GM21526 (cell line): ENCODE data around the gene HOXA3.

Source experiments
- ATAC-seq: cut with Tn5 transposase; IDR thresholded peaks from one replicate; pipeline ENCODE4 v1.9.1; 2021; ENCODE audit warnings: moderate library complexity; ENCODE audit not compliant: unreplicated experiment, low FRiP score

HOXA3 gene

GRCh38 chr7:27145914-27146412 is 6.4 kb downstream of the HOXA3 start:
- no peak for ATAC-seq

- no peak for ATAC-seq
These were observed 7.0 kb downstream of the HOXA3 start for GRCh38 chr7:27145165-27145913.

GRCh38 chr7:27144781-27145164 is 7.6 kb downstream of the HOXA3 start:
- no peak for ATAC-seq

- no peak for ATAC-seq
These were observed 8.2 kb downstream of the HOXA3 start for GRCh38 chr7:27143950-27144780.

GRCh38 chr7:27143023-27143949 is 9.1 kb downstream of the HOXA3 start, which contains the start of gene HOXA5:
HOXA5 (minus strand) TSS chr7:27143681; CDS start chr7:27143607, 74 bp downstream.
- ATAC-seq: no peak

- no peak for ATAC-seq
These were observed 9.8 kb downstream of the HOXA3 start for GRCh38 chr7:27142580-27143022.

GRCh38 chr7:27141923-27142579 is 10.3 kb downstream of the HOXA3 start:
- ATAC-seq: no peak

- no peak for ATAC-seq
These were observed 11.1 kb downstream of the HOXA3 start for GRCh38 chr7:27141137-27141922.

- ATAC-seq: no peak
These were observed 12.1 kb downstream of the HOXA3 start for GRCh38 chr7:27140126-27140857.

GRCh38 chr7:27139334-27140125 is 12.9 kb downstream of the HOXA3 start:
- no peak for ATAC-seq

GRCh38 chr7:27138985-27139333 is 13.4 kb downstream of the HOXA3 start:
- no peak for ATAC-seq

- no peak for ATAC-seq
These were observed 13.9 kb downstream of the HOXA3 start for GRCh38 chr7:27138472-27138871.

GRCh38 chr7:27137640-27138315 is 14.6 kb downstream of the HOXA3 start:
- ATAC-seq: no peak

GRCh38 chr7:27134392-27134791 is 18.0 kb downstream of the HOXA3 start:
- ATAC-seq: no peak

- ATAC-seq: no peak
These were observed 18.8 kb downstream of the HOXA3 start for GRCh38 chr7:27133409-27134231.

- no peak for ATAC-seq
These were observed 19.4 kb downstream of the HOXA3 start for GRCh38 chr7:27132978-27133377.
